HEK293 (cell line): ENCODE data around the gene FAM120B.

Experiments
- CTCF ChIA-PET: fragments of 350-600 bp; formaldehyde crosslinking; extraction: SDS; loops from one replicate; lab custom pipeline; 2021; ENCODE audit warnings: antibody characterized with exemption; lab: Yijun Ruan, JAX
- POLR2A ChIA-PET: fragments of 300-600 bp; formaldehyde crosslinking; extraction: SDS; loops from one replicate; lab custom pipeline; 2020; ENCODE audit warnings: antibody characterized with exemption, inconsistent platforms; lab: Yijun Ruan, JAX
- H3K27ac ChIP-seq: fragments of 200-500 bp; sonication (Bioruptor generic); 2 replicates; pipeline ENCODE4 v1.5.1; 2014; ENCODE audit warnings: low read depth, low read length, control low read depth, inconsistent platforms; ENCODE audit errors: extremely low read depth
- H3K36me3 ChIP-seq, 2 experiments: fragments of 200-500 bp in 1 of 2; sonication (Bioruptor generic) in 1 of 2; 1 replicate in 1 of 2; 2 replicates in 1 of 2; pipeline ENCODE4 v1.5.1; 2014 to 2017; ENCODE audit warnings: inconsistent platforms in 2 of 2, low read length in 2 of 2; ENCODE audit not compliant: control insufficient read depth in 2 of 2, insufficient read depth in 1 of 2
- H3K4me1 ChIP-seq: fragments of 200-500 bp; sonication (Bioruptor generic); 2 replicates; pipeline ENCODE4 v1.5.1; 2014; ENCODE audit warnings: mild to moderate bottlenecking, low read length, inconsistent platforms; ENCODE audit not compliant: control insufficient read depth, insufficient read depth
- H3K4me3 ChIP-seq: 2 replicates; pipeline ENCODE4 v1.5.1; 2011; ENCODE audit warnings: low read depth, mild to moderate bottlenecking, control low read depth, low read length, moderate library complexity
- H3K9me3 ChIP-seq: fragments of 200-500 bp; sonication (Bioruptor generic); 2 replicates; pipeline ENCODE4 v1.5.1; 2014; ENCODE audit warnings: low read depth, low read length, inconsistent platforms; ENCODE audit not compliant: control insufficient read depth, insufficient read depth
- FEZF1 ChIP-seq: fragments of 450-650 bp; formaldehyde crosslinking; IDR thresholded peaks from 2 replicates; pipeline ENCODE4 v1.5.1; 2016; ENCODE audit warnings: missing biosample characterization, missing genetic modification characterization
- GFI1B ChIP-seq: fragments of 450-650 bp; formaldehyde crosslinking; IDR thresholded peaks from 2 replicates; pipeline ENCODE4 v1.5.1; 2016; ENCODE audit warnings: missing biosample characterization, missing genetic modification characterization
- KLF1 ChIP-seq: fragments of 450-650 bp; formaldehyde crosslinking; IDR thresholded peaks from 2 replicates; pipeline ENCODE4 v1.5.1; 2016; ENCODE audit warnings: missing biosample characterization, missing genetic modification characterization
- PRDM4 ChIP-seq: fragments of 450-650 bp; formaldehyde crosslinking; IDR thresholded peaks from 2 replicates; pipeline ENCODE4 v1.5.1; 2017; ENCODE audit warnings: missing biosample characterization, missing genetic modification characterization
- SP3 ChIP-seq: fragments of 450-650 bp; formaldehyde crosslinking; IDR thresholded peaks from 2 replicates; pipeline ENCODE4 v1.5.1; 2016; ENCODE audit warnings: missing biosample characterization, missing genetic modification characterization
- YY1 ChIP-seq: fragments of 450-650 bp; formaldehyde crosslinking; IDR thresholded peaks from 2 replicates; pipeline ENCODE4 v1.5.1; 2018; ENCODE audit warnings: missing biosample characterization, missing genetic modification characterization
- ZBTB21 ChIP-seq: fragments of 450-650 bp; formaldehyde crosslinking; IDR thresholded peaks from 2 replicates; pipeline ENCODE4 v1.5.1; 2017; ENCODE audit warnings: missing biosample characterization, missing genetic modification characterization
- ZBTB49 ChIP-seq: fragments of 450-650 bp; formaldehyde crosslinking; IDR thresholded peaks from 2 replicates; pipeline ENCODE4 v1.5.1; 2016; ENCODE audit warnings: missing biosample characterization, missing genetic modification characterization, low read depth
- ZBTB6 ChIP-seq: fragments of 450-650 bp; formaldehyde crosslinking; IDR thresholded peaks from 2 replicates; pipeline ENCODE4 v1.5.1; 2017; ENCODE audit warnings: missing biosample characterization, missing genetic modification characterization
- ZEB2 ChIP-seq: fragments of 450-650 bp; formaldehyde crosslinking; IDR thresholded peaks from 2 replicates; pipeline ENCODE4 v1.5.1; 2016; ENCODE audit warnings: missing biosample characterization, missing genetic modification characterization
- ZFP41 ChIP-seq: fragments of 450-650 bp; formaldehyde crosslinking; IDR thresholded peaks from 2 replicates; pipeline ENCODE4 v1.5.1; 2016; ENCODE audit warnings: missing biosample characterization, missing genetic modification characterization, borderline replicate concordance
- ZNF121 ChIP-seq: fragments of 450-650 bp; formaldehyde crosslinking; IDR thresholded peaks from 2 replicates; pipeline ENCODE4 v1.5.1; 2016; ENCODE audit warnings: missing biosample characterization, missing genetic modification characterization
- ZNF221 ChIP-seq: fragments of 450-650 bp; formaldehyde crosslinking; IDR thresholded peaks from 2 replicates; pipeline ENCODE4 v1.5.1; 2017; ENCODE audit warnings: missing biosample characterization, missing genetic modification characterization, borderline replicate concordance
- ZNF24 ChIP-seq: fragments of 450-650 bp; formaldehyde crosslinking; IDR thresholded peaks from 2 replicates; pipeline ENCODE4 v1.5.1; 2016; ENCODE audit warnings: missing biosample characterization, missing genetic modification characterization
- ZNF341 ChIP-seq: fragments of 450-650 bp; formaldehyde crosslinking; IDR thresholded peaks from 2 replicates; pipeline ENCODE4; 2016; ENCODE audit warnings: low read depth, missing biosample characterization, missing genetic modification characterization
- ZNF433 ChIP-seq: fragments of 450-650 bp; formaldehyde crosslinking; IDR thresholded peaks from 2 replicates; pipeline ENCODE4 v1.5.1; 2016; ENCODE audit warnings: missing biosample characterization, missing genetic modification characterization, low read depth
- ZNF473 ChIP-seq: fragments of 450-650 bp; formaldehyde crosslinking; IDR thresholded peaks from 2 replicates; pipeline ENCODE4 v1.5.1; 2017; ENCODE audit warnings: missing biosample characterization, missing genetic modification characterization
- ZNF654 ChIP-seq: fragments of 450-650 bp; formaldehyde crosslinking; IDR thresholded peaks from 2 replicates; pipeline ENCODE4 v1.5.1; 2016; ENCODE audit warnings: low read depth, missing biosample characterization, missing genetic modification characterization
- ZNF701 ChIP-seq: fragments of 450-650 bp; formaldehyde crosslinking; IDR thresholded peaks from 2 replicates; pipeline ENCODE4 v1.5.1; 2016; ENCODE audit warnings: missing biosample characterization, missing genetic modification characterization
- ZNF768 ChIP-seq: fragments of 450-650 bp; formaldehyde crosslinking; IDR thresholded peaks from 2 replicates; pipeline ENCODE4 v1.5.1; 2018; ENCODE audit warnings: missing biosample characterization, mild to moderate bottlenecking, missing genetic modification characterization
- ZNF785 ChIP-seq: fragments of 450-650 bp; formaldehyde crosslinking; IDR thresholded peaks from 2 replicates; pipeline ENCODE4 v1.5.1; 2016; ENCODE audit warnings: missing biosample characterization, missing genetic modification characterization
- ZNF792 ChIP-seq: fragments of 450-650 bp; formaldehyde crosslinking; IDR thresholded peaks from 2 replicates; pipeline ENCODE4 v1.5.1; 2016; ENCODE audit warnings: missing biosample characterization, missing genetic modification characterization
- ZNF830 ChIP-seq: fragments of 450-650 bp; IDR thresholded peaks from 2 replicates; pipeline ENCODE4 v1.5.0; 2018; ENCODE audit warnings: missing biosample characterization, missing genetic modification characterization, low read depth, mild to moderate bottlenecking, moderate library complexity
- ZSCAN5A ChIP-seq: fragments of 450-650 bp; formaldehyde crosslinking; IDR thresholded peaks from 2 replicates; pipeline ENCODE4 v1.5.1; 2016; ENCODE audit warnings: missing biosample characterization, missing genetic modification characterization

The FAM120B gene

GRCh38 chr6:170271771-170272314 lies 34.7 kb upstream of the FAM120B start:
- Histone ChIP-seq H3K4me3 (no peak overlapping the region), H3K4me1 (no peaks in the 10 kb centered on the region), H3K9me3 (no peaks in the 10 kb centered on the region)
- TF ChIP-seq ZNF341 (tag by site-specific recombination) (no peak), ZNF121 (tag by site-specific recombination) (no peak), ZBTB6 (tag by site-specific recombination) (no peak), ZNF792 (no peak)
- TF ChIP-seq, all 188 proteins: peak for 0
- Histone ChIP-seq H3K27ac (no peak overlapping the region), H3K36me3 (no peaks in the 10 kb centered on the region)
- POLR2A ChIA-PET: no interaction called here
- CTCF ChIA-PET: no interaction called here

- no peak for TF ChIP-seq ZNF768 (tag by site-specific recombination)
- TF ChIP-seq ZNF24 (tag by site-specific recombination): no peak
- no peak for TF ChIP-seq KLF1 (tag by site-specific recombination)
- TF ChIP-seq ZNF830 (tag by site-specific recombination): no peak
- no peak for TF ChIP-seq ZNF785
- TF ChIP-seq ZEB2 (tag by site-specific recombination): no peak
- TF ChIP-seq ZFP41: no peak
- TF ChIP-seq ZNF341 (tag by site-specific recombination): no peak
- no peak for TF ChIP-seq ZNF654
- no peak for TF ChIP-seq ZNF433
- TF ChIP-seq ZNF221 (tag by site-specific recombination): no peak
- TF ChIP-seq ZNF701 (tag by site-specific recombination): no peak
- no peak for TF ChIP-seq SP3 (tag by site-specific recombination)
- TF ChIP-seq ZNF473 (tag by site-specific recombination): no peak
- TF ChIP-seq YY1 (tag by site-specific recombination): no peak
- no peak for TF ChIP-seq ZSCAN5A (tag by site-specific recombination)
- no peaks in the 10 kb centered on the region for H3K9me3 ChIP-seq
- no peaks in the 10 kb centered on the region for H3K4me1 ChIP-seq
- ChIA-PET CTCF (no interaction called here), POLR2A (no interaction called here)
- H3K36me3 ChIP-seq: no peaks in the 10 kb centered on the region
- no peak overlapping the region for H3K27ac ChIP-seq
- H3K4me3 ChIP-seq: no peak overlapping the region
Observed at GRCh38 chr6:170272341-170273065, 34.1 kb upstream of the FAM120B start.

GRCh38 chr6:170273191-170273590 lies 33.4 kb upstream of the FAM120B start:
- H3K27ac ChIP-seq: no peak overlapping the region
- POLR2A ChIA-PET: no interaction called here
- no peaks in the 10 kb centered on the region for H3K36me3 ChIP-seq
- H3K4me1 ChIP-seq: no peaks in the 10 kb centered on the region
- H3K9me3 ChIP-seq: no peaks in the 10 kb centered on the region
- CTCF ChIA-PET: no interaction called here
- H3K4me3 ChIP-seq: no peak overlapping the region
- TF ChIP-seq ZBTB21 (tag by site-specific recombination) (no peak), GFI1B (no peak), PRDM4 (tag by site-specific recombination) (no peak), FEZF1 (tag by site-specific recombination) (no peak), ZBTB49 (tag by site-specific recombination) (no peak)
